Fibroblast of mammary gland (primary cell): ENCODE results near the gene SMIM12.

Experiments used
- DNase-seq: peaks from one replicate; pipeline ENCODE4 v3.0.0-alpha.2; 2010; ENCODE audit warnings: low read depth
- H3K4me3 ChIP-seq: 2 replicates; pipeline ENCODE4 v1.5.1; 2011; ENCODE audit warnings: low read depth, mild to moderate bottlenecking, low read length, moderate library complexity; ENCODE audit not compliant: control insufficient read depth
- TF ChIP-seq, protein P1 (sequence below): conservative IDR thresholded peaks from 2 replicates; pipeline ENCODE4 v1.5.1; 2011; ENCODE audit warnings: low read depth, low read length, inconsistent platforms; ENCODE audit not compliant: control insufficient read depth, insufficient read depth

SMIM12 gene

DNA sequence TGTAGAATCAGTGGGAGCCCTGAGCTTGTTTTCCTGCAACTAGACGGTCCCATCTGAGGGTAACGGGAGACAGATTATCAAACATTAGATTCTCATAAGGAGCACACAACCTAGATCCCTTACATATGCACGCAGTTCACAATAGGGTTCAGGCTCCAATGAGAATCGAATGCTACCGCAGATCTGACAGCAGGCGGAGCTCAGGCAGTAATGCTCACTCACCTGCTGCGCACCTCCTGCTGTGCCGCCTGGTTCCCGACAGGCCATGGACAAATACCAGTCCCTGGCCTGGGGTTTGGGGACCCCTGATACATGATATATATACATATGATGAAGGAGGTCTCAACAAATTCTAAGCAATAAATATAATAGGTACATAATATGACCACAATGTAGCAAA lies 19.7 kb upstream of the SMIM12 start:
- DNase-seq = no peak
- H3K4me3 ChIP-seq = no peak overlapping the region
- TF ChIP-seq, protein P1, sequence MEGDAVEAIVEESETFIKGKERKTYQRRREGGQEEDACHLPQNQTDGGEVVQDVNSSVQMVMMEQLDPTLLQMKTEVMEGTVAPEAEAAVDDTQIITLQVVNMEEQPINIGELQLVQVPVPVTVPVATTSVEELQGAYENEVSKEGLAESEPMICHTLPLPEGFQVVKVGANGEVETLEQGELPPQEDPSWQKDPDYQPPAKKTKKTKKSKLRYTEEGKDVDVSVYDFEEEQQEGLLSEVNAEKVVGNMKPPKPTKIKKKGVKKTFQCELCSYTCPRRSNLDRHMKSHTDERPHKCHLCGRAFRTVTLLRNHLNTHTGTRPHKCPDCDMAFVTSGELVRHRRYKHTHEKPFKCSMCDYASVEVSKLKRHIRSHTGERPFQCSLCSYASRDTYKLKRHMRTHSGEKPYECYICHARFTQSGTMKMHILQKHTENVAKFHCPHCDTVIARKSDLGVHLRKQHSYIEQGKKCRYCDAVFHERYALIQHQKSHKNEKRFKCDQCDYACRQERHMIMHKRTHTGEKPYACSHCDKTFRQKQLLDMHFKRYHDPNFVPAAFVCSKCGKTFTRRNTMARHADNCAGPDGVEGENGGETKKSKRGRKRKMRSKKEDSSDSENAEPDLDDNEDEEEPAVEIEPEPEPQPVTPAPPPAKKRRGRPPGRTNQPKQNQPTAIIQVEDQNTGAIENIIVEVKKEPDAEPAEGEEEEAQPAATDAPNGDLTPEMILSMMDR = no peak

DNA sequence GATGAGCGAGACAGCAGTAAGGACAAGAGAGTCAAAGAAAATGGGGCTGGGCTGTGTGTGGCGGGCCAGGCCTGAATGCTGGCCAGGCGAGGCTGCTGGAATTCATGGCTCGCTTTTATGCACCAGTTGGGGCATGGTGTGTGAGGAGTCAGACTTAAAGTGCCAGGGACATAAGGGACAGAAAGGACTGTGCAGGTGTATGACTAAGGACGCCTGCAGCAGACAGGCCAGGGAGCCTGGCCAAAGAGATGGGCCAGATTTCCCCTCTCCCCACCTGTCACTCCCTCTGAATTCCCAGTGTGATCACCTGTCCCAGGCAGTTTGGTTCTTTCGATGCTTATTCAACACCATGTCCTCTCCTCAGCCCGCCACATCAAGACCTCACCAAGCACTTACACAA lies 16.9 kb upstream of the SMIM12 start:
- TF ChIP-seq, protein P1 = no peak
- no peak for DNase-seq

DNA sequence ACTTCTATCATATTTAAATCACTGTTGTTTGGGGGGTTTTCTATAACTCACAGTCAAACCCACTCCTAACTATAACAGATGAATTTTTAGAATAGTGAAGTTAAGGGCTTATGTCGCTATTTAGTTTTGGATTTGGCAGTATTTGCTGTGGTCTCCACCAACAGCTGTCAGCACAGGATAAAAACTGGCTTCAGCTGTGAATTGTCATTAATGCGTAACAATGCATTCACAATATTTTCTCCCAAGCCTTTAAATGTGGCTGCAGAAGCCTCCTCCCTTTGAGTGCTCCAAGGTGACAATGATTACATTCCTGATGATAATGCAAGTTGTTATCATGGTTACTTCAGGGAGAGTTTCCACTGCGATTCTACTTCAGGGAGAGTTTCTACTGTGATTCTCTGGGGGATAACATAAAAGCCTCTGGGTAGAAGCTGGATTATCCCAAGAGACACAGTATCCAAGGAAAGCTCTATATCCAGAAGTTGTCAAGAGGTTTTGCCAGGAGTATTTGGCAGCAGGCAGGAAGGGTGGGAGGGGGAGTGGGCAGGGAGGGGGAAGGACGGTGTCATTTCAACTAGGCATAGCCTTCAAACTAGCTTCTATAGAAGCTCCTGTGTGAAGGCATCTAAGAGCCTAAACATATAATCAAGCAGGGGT lies 14.9 kb upstream of the SMIM12 start:
- TF ChIP-seq, protein P1 = no peak
- no peak overlapping the region for H3K4me3 ChIP-seq
- no peak for DNase-seq

More for the DNA sequence above, 16.9 kb upstream of the SMIM12 start:
- H3K4me3 ChIP-seq = no peak overlapping the region

DNA sequence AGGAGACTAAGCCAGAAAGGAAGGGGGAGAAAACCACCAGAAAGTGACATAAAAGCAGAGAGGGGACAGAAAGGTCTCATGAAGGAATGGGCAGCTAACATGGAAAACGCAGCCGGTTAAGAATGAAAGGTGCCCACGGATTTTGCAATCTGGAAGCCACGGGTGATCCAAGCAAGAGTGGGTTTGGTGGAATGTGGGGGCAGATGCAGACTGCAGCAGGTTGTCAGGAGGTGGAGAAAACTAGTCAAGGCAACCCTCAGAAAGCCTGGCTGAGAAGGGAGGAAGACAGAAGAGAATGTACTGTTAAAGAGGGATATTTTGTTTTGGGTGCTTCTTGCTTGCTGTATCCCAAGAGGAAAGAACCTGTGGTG lies 12.6 kb upstream of the SMIM12 start:
- TF ChIP-seq, protein P1 = no peak

DNA sequence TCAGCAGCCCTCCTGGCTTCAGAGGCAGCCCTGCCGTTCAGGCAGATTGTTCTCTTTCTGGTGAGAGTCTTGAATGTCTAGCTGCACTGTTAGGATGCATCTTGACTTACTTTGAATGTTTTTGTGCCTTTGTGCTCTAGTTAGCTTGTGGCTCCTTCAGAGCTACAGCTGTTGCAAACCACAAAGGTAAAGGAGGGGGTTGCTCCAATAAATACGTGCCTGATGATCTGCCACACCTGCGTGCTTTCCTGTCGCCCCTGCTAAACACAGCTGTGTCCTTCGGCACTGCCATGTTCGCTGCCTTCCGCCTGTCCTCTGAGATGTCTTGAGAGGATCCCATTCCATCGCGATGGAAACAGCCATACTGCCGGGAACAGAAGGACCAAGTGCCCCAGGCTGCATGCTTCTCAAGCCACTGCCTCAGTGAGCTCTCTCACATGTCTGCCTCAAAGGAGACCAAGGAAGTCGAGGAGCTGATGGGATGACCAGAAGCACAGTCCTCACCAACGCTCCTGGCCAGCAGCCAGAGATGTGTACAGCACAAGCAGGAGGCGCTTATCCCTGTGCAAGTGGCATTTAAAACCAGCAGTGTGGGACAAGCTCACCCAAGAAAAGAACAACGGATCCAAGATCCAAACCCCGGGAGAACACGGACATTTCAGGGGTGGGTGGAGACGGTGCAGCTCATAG lies 12.0 kb upstream of the SMIM12 start:
- TF ChIP-seq, protein P1 = no peak
- no peak overlapping the region for H3K4me3 ChIP-seq
- DNase-seq = peak; percentile 6

More for the DNA sequence above, 12.6 kb upstream of the SMIM12 start:
- no peak overlapping the region for H3K4me3 ChIP-seq
- no peak for DNase-seq

DNA sequence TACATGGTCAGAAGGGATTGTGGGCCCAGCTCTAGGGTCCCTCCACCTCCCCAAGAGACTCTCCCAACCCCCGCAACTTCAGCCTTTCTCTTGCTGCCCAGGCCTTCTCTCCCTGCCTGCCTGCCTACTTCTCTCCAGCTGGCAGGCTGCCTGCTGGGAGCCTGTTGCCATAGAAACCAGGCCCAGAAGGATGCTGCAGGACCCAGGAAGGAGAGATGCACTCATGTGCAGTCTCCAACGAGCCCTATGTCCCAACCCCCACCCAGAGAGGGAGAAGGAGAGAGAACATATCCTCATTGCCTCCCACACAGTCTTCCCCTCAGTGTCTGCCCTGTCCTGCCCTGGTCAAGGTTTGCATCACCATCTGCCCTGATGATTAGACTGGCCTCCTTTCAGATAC lies 10.8 kb upstream of the SMIM12 start:
- TF ChIP-seq, protein P1 = no peak
- H3K4me3 ChIP-seq = no peak overlapping the region

More for the DNA sequence above, 10.8 kb upstream of the SMIM12 start:
- DNase-seq = no peak
